ENCODE results near the gene ADAMTS4.

DNA sequence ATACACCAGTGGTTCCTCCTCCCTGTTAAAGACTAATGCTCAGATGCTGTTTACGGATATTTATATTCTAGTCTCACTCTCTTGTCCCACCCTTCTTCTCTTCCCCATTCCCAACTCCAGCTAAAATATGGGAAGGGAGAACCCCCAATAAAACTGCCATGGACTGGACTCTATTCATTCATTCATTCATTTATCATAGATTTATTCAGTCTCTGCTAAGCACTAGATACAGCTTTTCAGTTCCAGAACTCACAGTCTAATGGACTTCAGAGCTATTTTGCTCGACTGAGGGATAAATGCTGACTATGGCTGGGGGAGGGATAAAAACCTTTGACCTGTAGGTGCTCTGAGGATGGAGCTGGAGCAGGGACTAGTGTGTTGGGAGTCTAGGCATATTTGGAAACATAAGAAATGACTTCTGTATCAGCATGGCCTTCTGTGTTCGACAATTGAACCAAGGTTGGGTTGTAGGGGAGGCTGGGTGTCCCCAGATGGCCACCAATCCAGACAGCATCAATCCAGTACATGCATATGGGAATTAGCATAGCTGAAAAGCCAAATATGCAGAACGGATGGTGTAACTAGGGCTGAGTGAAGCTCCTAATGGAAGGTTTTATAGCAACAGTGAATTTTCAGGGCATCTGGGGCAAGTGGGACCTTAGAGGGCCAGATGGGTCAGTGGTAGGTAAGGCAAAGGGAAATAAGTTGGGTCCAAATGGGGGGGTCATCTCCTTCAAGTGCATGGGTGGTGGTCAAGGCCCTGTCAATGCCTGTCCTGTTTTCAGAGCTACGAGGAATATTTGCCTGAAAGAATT lies 20.4 kb upstream of the ADAMTS4 start:
- TF ChIP-seq CTCF (IDR thresholded peaks at IDR 0.05 in 2 of 3, conservative IDR thresholded peaks at IDR 0.05 in 1 of 3; ENCODE audit: insufficient read depth in 2 of 3, low read depth in 1 of 3, low read length in 3 of 3) (no peak), FOXA1 (IDR thresholded peaks at IDR 0.05; ENCODE audit: borderline replicate concordance) (no peak), BRF1 (IDR thresholded peaks at IDR 0.05; ENCODE audit: borderline replicate concordance, extremely low read depth, insufficient read length) (no peak)
